Measurements from ENCODE around the gene TCP11.

- no peak for TF ChIP-seq CTCF (IDR thresholded peaks at IDR 0.05)
- no peak for TF ChIP-seq POLR2A (IDR thresholded peaks at IDR 0.05)
These were observed 72.9 kb downstream of the TCP11 start for GRCh38 chr6:35068206-35068605.

All from Peyer's patch (tissue), 4 donors.